ENCODE data around the gene TOR1AIP2.

- no peak for TF ChIP-seq USF1 (IDR thresholded peaks at IDR 0.05; ENCODE audit: borderline replicate concordance, extremely low read length, insufficient read depth, low read depth, low read length)
- no peak for TF ChIP-seq KDM1A (IDR thresholded peaks at IDR 0.05; ENCODE audit: borderline replicate concordance)
- no peak for TF ChIP-seq REST (IDR thresholded peaks at IDR 0.05; ENCODE audit: low read depth, low read length)
- TF ChIP-seq POLR2AphosphoS5 (IDR thresholded peaks at IDR 0.05; ENCODE audit: low read length), result no peak
- no peak for TF ChIP-seq EZH2 (IDR thresholded peaks at IDR 0.05; ENCODE audit: borderline replicate concordance, control insufficient read depth, low read depth, low read length)
- no peak for TF ChIP-seq CREM (IDR thresholded peaks at IDR 0.05; ENCODE audit: low read depth)
- TF ChIP-seq CTCF (IDR thresholded peaks at IDR 0.05 in 2 of 3, conservative IDR thresholded peaks at IDR 0.05 in 1 of 3; ENCODE audit: control insufficient read depth in 2 of 3, extremely low read depth in 1 of 3, insufficient read depth in 1 of 3, low read depth in 3 of 3, low read length in 3 of 3), result no peak
- no peak for TF ChIP-seq ASH2L (IDR thresholded peaks at IDR 0.05; ENCODE audit: borderline replicate concordance, low read depth)
- TF ChIP-seq ZNF217 (IDR thresholded peaks at IDR 0.05), result no peak
- TF ChIP-seq POLR2A (IDR thresholded peaks at IDR 0.05; ENCODE audit: low read depth, low read length), result no peak
- no peak for TF ChIP-seq TCF12 (IDR thresholded peaks at IDR 0.05; ENCODE audit: low read depth, low read length)
- no peak for TF ChIP-seq SP1 (IDR thresholded peaks at IDR 0.05; ENCODE audit: low read depth, low read length)
Observed at GRCh38 chr1:179818260-179818659, 59.3 kb downstream of the TOR1AIP2 start.
